Measurements from ENCODE around the gene GPR21.

GRCh38 chr9:123053046-123053445 lies 19.6 kb downstream of the GPR21 start:
- TF ChIP-seq EZH2 (IDR thresholded peaks at IDR 0.05; ENCODE audit: borderline replicate concordance, low read length) (no peak), CTCF (conservative IDR thresholded peaks at IDR 0.05 in 1 of 2, IDR thresholded peaks at IDR 0.05 in 1 of 2; ENCODE audit: extremely low read depth in 1 of 2, insufficient read depth in 1 of 2, low read depth in 1 of 2, low read length in 2 of 2) (no peak)
